Measurements from ENCODE around the gene EXOC6.

- TF ChIP-seq POLR2A (IDR thresholded peaks at IDR 0.05), result no peak
- no peak for TF ChIP-seq CTCF (IDR thresholded peaks at IDR 0.05)
- no peak for TF ChIP-seq EP300 (IDR thresholded peaks at IDR 0.05)
Observed at GRCh38 chr10:92929896-92930295, 81.6 kb downstream of the EXOC6 start.
